Measurements from ENCODE around the gene NOP16.
A peak's percentile ranks its signal among the peaks of the same experiment; 100 is the strongest.

The NOP16 gene

DNA sequence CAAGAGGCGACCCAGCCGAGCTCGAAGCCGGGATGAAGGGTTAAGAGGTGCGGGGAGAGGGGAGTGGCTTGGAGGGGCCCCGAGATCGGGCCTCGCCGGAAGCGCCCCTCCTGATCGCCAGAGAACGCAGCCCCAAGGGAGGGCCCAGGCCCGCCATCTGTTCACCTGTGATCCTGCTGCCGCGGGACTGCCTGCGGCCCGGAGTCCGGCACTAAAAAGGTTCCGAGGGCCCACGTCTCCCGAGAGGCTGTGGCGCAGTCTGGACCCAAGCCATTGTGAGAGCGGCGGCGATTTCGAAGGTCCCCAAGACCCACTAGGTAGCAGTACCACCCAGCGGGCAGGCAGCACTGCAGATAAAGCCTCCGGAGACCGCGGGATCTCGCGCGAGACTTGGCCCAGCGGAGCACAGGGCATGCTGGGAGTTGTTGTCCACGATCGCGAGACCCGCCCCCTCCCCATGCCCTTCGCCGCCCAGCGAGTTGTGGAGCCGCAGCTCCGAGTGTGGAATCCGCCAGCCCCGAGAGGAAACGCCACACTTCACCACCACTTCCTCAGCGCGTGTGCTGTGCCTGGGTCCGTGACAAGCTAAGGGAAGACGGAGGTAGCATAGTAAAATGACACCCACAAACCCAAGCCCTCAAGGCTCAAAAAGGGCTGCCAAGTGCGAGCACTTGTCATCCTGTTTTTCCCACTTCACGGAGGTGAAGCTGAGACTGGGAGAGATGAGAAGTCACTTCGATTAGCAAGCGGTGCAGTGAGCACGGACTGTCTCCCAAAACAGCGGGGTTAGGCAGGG is 26.8 kb downstream of the NOP16 start, which contains the start of gene KIAA1191:
TSS of gene KIAA1191 (minus strand) at position 328 of the 796 bp plus-strand sequence. CDS start 2,256 bp downstream, outside the sequence.
- Histone ChIP-seq H3K36me3 (peaks cover 16% of the 10 kb centered on the region), H3K4me1 (no peaks in the 10 kb centered on the region), H3K4me3 (ENCODE audit: low read depth, low read length) (peak within 1 kb of the TSS; percentile 99), H3K9me3 (no peaks in the 10 kb centered on the region), H3K27me3 (no peaks in the 10 kb centered on the region)
- peak; percentile 96 for DNase-seq
- TF ChIP-seq, protein P1, sequence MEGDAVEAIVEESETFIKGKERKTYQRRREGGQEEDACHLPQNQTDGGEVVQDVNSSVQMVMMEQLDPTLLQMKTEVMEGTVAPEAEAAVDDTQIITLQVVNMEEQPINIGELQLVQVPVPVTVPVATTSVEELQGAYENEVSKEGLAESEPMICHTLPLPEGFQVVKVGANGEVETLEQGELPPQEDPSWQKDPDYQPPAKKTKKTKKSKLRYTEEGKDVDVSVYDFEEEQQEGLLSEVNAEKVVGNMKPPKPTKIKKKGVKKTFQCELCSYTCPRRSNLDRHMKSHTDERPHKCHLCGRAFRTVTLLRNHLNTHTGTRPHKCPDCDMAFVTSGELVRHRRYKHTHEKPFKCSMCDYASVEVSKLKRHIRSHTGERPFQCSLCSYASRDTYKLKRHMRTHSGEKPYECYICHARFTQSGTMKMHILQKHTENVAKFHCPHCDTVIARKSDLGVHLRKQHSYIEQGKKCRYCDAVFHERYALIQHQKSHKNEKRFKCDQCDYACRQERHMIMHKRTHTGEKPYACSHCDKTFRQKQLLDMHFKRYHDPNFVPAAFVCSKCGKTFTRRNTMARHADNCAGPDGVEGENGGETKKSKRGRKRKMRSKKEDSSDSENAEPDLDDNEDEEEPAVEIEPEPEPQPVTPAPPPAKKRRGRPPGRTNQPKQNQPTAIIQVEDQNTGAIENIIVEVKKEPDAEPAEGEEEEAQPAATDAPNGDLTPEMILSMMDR (IDR thresholded peaks at IDR 0.05; ENCODE audit: low read depth, low read length), result peak; percentile 39

GRCh38 chr5:176360894-176361436 is 27.4 kb downstream of the NOP16 start:
- peak; percentile 33 for DNase-seq
- Histone ChIP-seq H3K27me3 (no peaks in the 10 kb centered on the region), H3K36me3 (peaks cover 17% of the 10 kb centered on the region), H3K4me1 (no peaks in the 10 kb centered on the region), H3K4me3 (ENCODE audit: low read depth, low read length) (peak overlapping the region; percentile 99), H3K9me3 (no peaks in the 10 kb centered on the region)
- TF ChIP-seq, protein P1 (IDR thresholded peaks at IDR 0.05; ENCODE audit: low read depth, low read length), result no peak

DNA sequence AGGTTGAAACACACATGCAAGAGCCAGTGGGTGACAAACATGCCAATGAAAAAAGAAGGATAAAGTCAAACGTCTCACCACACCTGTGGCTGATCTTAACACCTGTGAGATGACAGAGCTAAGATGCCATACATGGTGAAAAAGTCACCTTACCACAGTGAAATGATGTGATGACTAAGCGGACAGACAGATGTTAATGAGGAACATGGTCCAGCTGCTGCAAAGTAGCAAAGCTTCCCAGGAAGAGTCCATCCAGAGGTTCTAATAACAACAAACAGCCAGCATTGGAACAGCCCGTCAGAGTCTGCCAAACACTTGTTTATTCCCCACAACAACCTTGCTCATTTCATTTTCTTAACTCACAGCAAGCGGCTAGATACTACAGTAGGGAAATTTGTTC is 28.7 kb downstream of the NOP16 start:
- no peak overlapping the region for H3K4me3 ChIP-seq (ENCODE audit: low read depth, low read length)

GRCh38 chr5:176356179-176356566 is 32.2 kb downstream of the NOP16 start:
- no peaks in the 10 kb centered on the region for H3K4me1 ChIP-seq
- H3K9me3 ChIP-seq, result no peaks in the 10 kb centered on the region
- H3K4me3 ChIP-seq (ENCODE audit: low read depth, low read length), result no peak overlapping the region
- H3K36me3 ChIP-seq, result peaks cover 39% of the 10 kb centered on the region
- DNase-seq, result no peak
- TF ChIP-seq, protein P1 (IDR thresholded peaks at IDR 0.05; ENCODE audit: low read depth, low read length), result no peak
- H3K27me3 ChIP-seq, result no peaks in the 10 kb centered on the region

More for the DNA sequence above, 28.7 kb downstream of the NOP16 start:
- no peak for DNase-seq
- Histone ChIP-seq H3K9me3 (no peaks in the 10 kb centered on the region), H3K36me3 (peaks cover 19% of the 10 kb centered on the region), H3K27me3 (no peaks in the 10 kb centered on the region), H3K4me1 (no peaks in the 10 kb centered on the region)
- TF ChIP-seq, protein P1 (IDR thresholded peaks at IDR 0.05; ENCODE audit: low read depth, low read length), result no peak

GRCh38 chr5:176355400-176356178 is 32.8 kb downstream of the NOP16 start:
- DNase-seq, result no peak
- Histone ChIP-seq H3K4me1 (no peaks in the 10 kb centered on the region), H3K27me3 (no peaks in the 10 kb centered on the region), H3K36me3 (peaks cover 42% of the 10 kb centered on the region), H3K9me3 (no peaks in the 10 kb centered on the region), H3K4me3 (ENCODE audit: low read depth, low read length) (no peak overlapping the region)
- TF ChIP-seq, protein P1 (IDR thresholded peaks at IDR 0.05; ENCODE audit: low read depth, low read length), result peak; percentile 22; the same call in 1 of the 2 replicates

Measured in BE2C (cell line).